Adrenal gland (tissue), 19 donors: ENCODE measurements around the gene TSPAN18. TPM values are rescaled to one million over a fixed set of nuclear protein-coding genes. Genes with fewer than 3 reads are reported as not detected.

ENCODE experiments used
- DNase-seq, 7 donors: peaks; one replicate each; pipeline ENCODE4 v3.0.0-alpha.2; 2019 to 2020
- H3K27ac ChIP-seq, 5 donors: fragments of 200-600 bp; sonication (generic) in 4 of 5; 1 replicate in 3 of 5; 2 replicates in 2 of 5; pipeline versions ENCODE4 v1.5.1 to v1.8.0; 2016 to 2020; ENCODE audit warnings: mild to moderate bottlenecking in 1 of 5
- H3K27me3 ChIP-seq: fragments of 200-600 bp; 2 replicates; pipeline ENCODE4 v1.8.0; 2021
- H3K36me3 ChIP-seq, 2 donors: fragments of 200-600 bp; replicated peaks in 1 of 2; 1 replicate in 1 of 2; 2 replicates in 1 of 2; pipeline versions ENCODE4 v1.5.1 to v1.8.0; 2018 to 2022
- H3K4me1 ChIP-seq, 2 donors: fragments of 200-600 bp; replicated peaks in 1 of 2; 1 replicate in 1 of 2; 2 replicates in 1 of 2; pipeline versions ENCODE4 v1.5.1 to v1.8.0; 2018 to 2021
- H3K4me3 ChIP-seq, 4 donors: fragments of 200-600 bp; sonication (generic) in 3 of 4; one replicate each; pipeline ENCODE4 v1.5.1; 2016 to 2018
- H3K9me3 ChIP-seq, 3 donors: fragments of 200-600 bp; sonication (generic) in 1 of 3; replicated peaks in 1 of 3; 1 replicate in 2 of 3; 2 replicates in 1 of 3; pipeline versions ENCODE4 v1.5.1 to v1.8.0; 2016 to 2021
- POLR2A ChIP-seq, 2 donors: fragments of 450-650 bp; IDR thresholded peaks; one replicate each; pipeline ENCODE4 v1.6.1; 2017; ENCODE audit warnings: antibody characterized with exemption in 2 of 2, mild to moderate bottlenecking in 2 of 2, moderate library complexity in 1 of 2
- WGBS, 4 donors: extraction: QIAGEN DNeasy Blood & Tissue Kit in 2 of 4; methylation state at CpG; one replicate each; pipeline versions ENCODE4 v1.1.5 to v1.1.7; 2013 to 2017; 5-methylcytosine and 5-hydroxymethylcytosine counted together
- intact Hi-C, 2 donors: fragments of 100-400 bp; cut with DNase I; formaldehyde crosslinking; loops; one replicate each; pipeline versions ENCODE4 v1.14.1 to v1.15.0; 2022 to 2023
- long read RNA-seq, 10 donors: library from polyadenylated mRNA in 3 of 10; unstranded in 2 of 10; stranded (forward) in 1 of 10; transcript quantifications; one replicate each; pipeline ENCODE4 v2.0.0 and lab custom pipeline, GENCODE V29; 2021 to 2026
- polyA plus RNA-seq, 3 donors: library from polyadenylated mRNA; stranded (reverse); fragments of 200-250 nt in 2 of 3; fragments of 350-450 nt in 1 of 3; fragmentation: Illumina TruSeq in 1 of 3; extraction: RNeasy Lipid Tissue Mini Kit (QIAGEN cat#74804) in 1 of 3; gene quantifications; one replicate each; pipeline ENCODE4 v1.2.3, GENCODE V29; 2013 to 2014
- total RNA-seq, 9 donors: library from RNA; depleted of rRNA in 4 of 9; stranded (reverse); fragments of >200 nt in 4 of 9; fragments of 120-200 nt in 1 of 9; fragmentation: NEBNext Ultra II Directional in 1 of 9; extraction: Animal tissue kit (Norgen Biotek cat#: 25700) in 1 of 9; gene quantifications; one replicate each; pipeline versions ENCODE4 v1.1.0 to v1.2.4, GENCODE V29; 2013 to 2023
- TF ChIP-seq, protein P1 (sequence below), 6 experiments: fragments of 450-650 bp in 4 of 6; fragments of 200-600 bp in 2 of 6; sonication (generic) in 1 of 6; IDR thresholded peaks; 1 replicate in 5 of 6; 2 replicates in 1 of 6; pipeline versions ENCODE4 v1.5.1 to v1.8.0; 2016 to 2021; ENCODE audit warnings: antibody characterized with exemption in 6 of 6, mild to moderate bottlenecking in 2 of 6, moderate library complexity in 1 of 6
- donor health status: healthy with polysubstance abuse.
- donor health status: Bipolar disorder and iron deficiency.
- donor health status: DM: yes; HTN: yes; CAD: no.
- donor health status: DM: no; HTN: no; CAD: no.
- donor health status: DM: no; HTN: no; CAD: no.
- donor health status: DM: yes; HTN: yes; CAD: no.

Gene TSPAN18, protein sequence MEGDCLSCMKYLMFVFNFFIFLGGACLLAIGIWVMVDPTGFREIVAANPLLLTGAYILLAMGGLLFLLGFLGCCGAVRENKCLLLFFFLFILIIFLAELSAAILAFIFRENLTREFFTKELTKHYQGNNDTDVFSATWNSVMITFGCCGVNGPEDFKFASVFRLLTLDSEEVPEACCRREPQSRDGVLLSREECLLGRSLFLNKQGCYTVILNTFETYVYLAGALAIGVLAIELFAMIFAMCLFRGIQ
- total RNA-seq, result 100 to 1,000 TPM in 4 of 9 donors, 10 to 100 TPM in 5; 37.4 to 168 (median 62.8) TPM
- polyA plus RNA-seq, result 100 to 1,000 TPM in 1 of 3 donors, 10 to 100 TPM in 2; 24.5 to 130 (median 33.3) TPM
- long read RNA-seq, donor 1, full-length matches to known transcripts, result 39 of 122 reads
- long read RNA-seq, donor 1, partial matches to known transcripts, result 73 of 122 reads
- long read RNA-seq, donor 1, other reads (novel, unspliced or antisense), result 10 of 122 reads
- long read RNA-seq, donor 2, transcript TSPAN18-210 (3 exons, 700 nt), result minor isoform, 7 of 26 reads
- long read RNA-seq, donor 2, transcript TSPAN18-207 (10 exons, 3,316 nt), result major isoform, 18 of 26 reads
- long read RNA-seq, donor 2, partial matches to known transcripts, result 0 of 26 reads
- long read RNA-seq, donor 2, other reads (novel, unspliced or antisense), result 0 of 26 reads
- long read RNA-seq, donor 3, full-length matches to known transcripts, result 30 of 77 reads
- long read RNA-seq, donor 3, partial matches to known transcripts, result 47 of 77 reads
- long read RNA-seq, donor 3, other reads (novel, unspliced or antisense), result 0 of 77 reads
- long read RNA-seq, donor 4, partial matches to known transcripts, result 2 of 20 reads
- long read RNA-seq, donor 4, other reads (novel, unspliced or antisense), result 18 of 20 reads
- long read RNA-seq, donor 5, transcript TSPAN18-207 (10 exons, 3,316 nt), result major isoform, 15 of 36 reads
- long read RNA-seq, donor 5, partial matches to known transcripts, result 11 of 36 reads
- long read RNA-seq, donor 5, other reads (novel, unspliced or antisense), result 9 of 36 reads
- long read RNA-seq, donor 6, partial matches to known transcripts, result 5 of 7 reads
- long read RNA-seq, donor 6, other reads (novel, unspliced or antisense), result 2 of 7 reads
- long read RNA-seq, donor 7, full-length matches to known transcripts, result 23 of 33 reads
- long read RNA-seq, donor 7, partial matches to known transcripts, result 10 of 33 reads
- long read RNA-seq, donor 7, other reads (novel, unspliced or antisense), result 0 of 33 reads
- long read RNA-seq, donor 8, transcript TSPAN18-207 (10 exons, 3,316 nt), result major isoform, 58 of 103 reads
- long read RNA-seq, donor 8, transcript TSPAN18-210 (3 exons, 700 nt), result minor isoform, 18 of 103 reads
- long read RNA-seq, donor 8, partial matches to known transcripts, result 14 of 103 reads
- long read RNA-seq, donor 8, other reads (novel, unspliced or antisense), result 8 of 103 reads
- long read RNA-seq, donor 9, full-length matches to known transcripts, result 19 of 50 reads
- long read RNA-seq, donor 9, partial matches to known transcripts, result 31 of 50 reads
- long read RNA-seq, donor 9, other reads (novel, unspliced or antisense), result 0 of 50 reads
- long read RNA-seq, donor 10, transcript TSPAN18-210 (3 exons, 700 nt), result minor isoform, 17 of 87 reads
- long read RNA-seq, donor 10, transcript TSPAN18-207 (10 exons, 3,316 nt), result major isoform, 25 of 87 reads
- long read RNA-seq, donor 10, partial matches to known transcripts, result 40 of 87 reads
- long read RNA-seq, donor 10, other reads (novel, unspliced or antisense), result 0 of 87 reads

DNA sequence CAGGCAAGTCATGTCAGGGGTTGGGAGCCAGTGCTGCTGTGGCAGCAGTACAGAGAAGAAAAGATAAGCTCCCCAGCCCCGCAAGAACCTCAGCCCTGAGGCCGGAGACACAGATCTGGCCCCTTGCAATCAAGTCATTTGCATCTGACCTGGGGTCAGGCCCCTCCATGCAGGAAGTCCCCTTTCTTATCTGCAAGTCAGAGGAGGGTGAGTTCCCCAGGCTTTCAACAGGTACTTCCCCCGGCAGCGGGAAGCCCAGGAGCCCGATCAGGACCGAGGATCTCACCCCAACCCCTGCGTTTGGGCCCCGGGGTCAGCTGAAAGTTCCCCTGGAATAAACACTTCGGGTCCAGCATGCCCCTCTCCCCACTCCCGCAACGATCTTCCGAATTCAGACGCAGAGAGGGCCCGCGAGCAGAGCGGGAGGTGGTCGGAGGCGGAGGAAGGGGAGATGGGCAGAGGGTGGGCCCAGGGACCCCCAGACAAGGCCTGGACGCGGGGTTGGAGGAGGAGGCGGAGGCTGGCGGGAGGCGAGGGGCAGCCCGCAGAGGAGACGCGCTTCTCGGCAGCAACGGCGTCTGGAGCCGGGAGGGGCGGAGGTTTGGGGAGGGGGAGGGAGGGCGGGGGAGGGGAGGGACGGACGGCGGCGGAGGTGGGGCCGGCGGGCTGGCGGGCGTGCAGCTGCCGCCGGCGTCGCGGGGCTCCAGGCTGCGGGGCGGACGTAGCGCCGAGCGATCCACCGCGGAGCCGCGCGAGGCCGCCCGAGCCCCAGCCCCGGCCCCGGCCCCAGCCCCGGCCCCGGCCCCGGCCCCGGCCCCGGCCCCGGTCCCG is at the start of gene TSPAN18:
Gene TSPAN18, plus strand, starts transcription at position 680 of the 831 bp plus-strand sequence. CDS start 179,455 bp downstream, outside the sequence.
- DNase-seq, result peak in 5 of 7 donors; percentile 42 to 53 (median 46)

DNA sequence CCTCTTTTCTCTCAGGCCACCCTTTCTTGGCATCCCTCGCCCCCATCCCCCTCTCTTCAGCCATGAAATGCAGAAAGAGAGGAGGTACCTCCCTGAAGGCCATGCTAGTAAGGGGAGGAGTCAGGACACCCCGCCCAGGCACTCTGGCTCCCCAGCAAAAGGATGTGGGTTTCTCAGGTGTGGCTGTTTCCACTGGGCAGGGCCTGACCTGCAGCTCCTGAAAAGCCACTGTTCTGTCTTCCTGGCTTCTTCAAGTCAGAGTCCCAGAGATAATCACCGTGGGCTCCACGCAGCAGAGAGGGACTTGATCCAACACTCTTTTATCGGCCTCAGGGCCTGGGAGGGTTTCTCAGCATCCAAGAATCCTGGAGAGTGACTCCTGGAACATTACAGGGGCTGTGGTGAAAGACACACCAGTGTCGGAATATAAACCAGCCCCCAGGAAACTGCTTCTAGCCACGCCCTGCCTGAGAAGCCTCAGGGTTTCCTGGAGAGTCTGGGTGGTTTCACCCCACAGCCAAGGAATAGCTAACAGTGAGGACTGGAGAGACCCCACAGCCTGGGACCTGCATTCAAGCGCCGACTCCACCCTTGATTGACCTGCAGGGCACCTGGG is 45.7 kb upstream of the TSPAN18 start:
- WGBS, 4 donors, result 84 to 92% (median 86%) methylated on average over 5 to 9 of the region's 9 CpGs
- no peak overlapping the region for H3K27ac ChIP-seq
- H3K36me3 ChIP-seq, result no peaks in the 10 kb centered on the region
- peaks cover 0 to 7% of the 10 kb centered on the region in 2 donors for H3K4me1 ChIP-seq
- H3K9me3 ChIP-seq, result no peaks in the 10 kb centered on the region
- TF ChIP-seq, protein P1, sequence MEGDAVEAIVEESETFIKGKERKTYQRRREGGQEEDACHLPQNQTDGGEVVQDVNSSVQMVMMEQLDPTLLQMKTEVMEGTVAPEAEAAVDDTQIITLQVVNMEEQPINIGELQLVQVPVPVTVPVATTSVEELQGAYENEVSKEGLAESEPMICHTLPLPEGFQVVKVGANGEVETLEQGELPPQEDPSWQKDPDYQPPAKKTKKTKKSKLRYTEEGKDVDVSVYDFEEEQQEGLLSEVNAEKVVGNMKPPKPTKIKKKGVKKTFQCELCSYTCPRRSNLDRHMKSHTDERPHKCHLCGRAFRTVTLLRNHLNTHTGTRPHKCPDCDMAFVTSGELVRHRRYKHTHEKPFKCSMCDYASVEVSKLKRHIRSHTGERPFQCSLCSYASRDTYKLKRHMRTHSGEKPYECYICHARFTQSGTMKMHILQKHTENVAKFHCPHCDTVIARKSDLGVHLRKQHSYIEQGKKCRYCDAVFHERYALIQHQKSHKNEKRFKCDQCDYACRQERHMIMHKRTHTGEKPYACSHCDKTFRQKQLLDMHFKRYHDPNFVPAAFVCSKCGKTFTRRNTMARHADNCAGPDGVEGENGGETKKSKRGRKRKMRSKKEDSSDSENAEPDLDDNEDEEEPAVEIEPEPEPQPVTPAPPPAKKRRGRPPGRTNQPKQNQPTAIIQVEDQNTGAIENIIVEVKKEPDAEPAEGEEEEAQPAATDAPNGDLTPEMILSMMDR (IDR thresholded peaks at IDR 0.05), result no peak
- TF ChIP-seq POLR2A (IDR thresholded peaks at IDR 0.05), result no peak
- intact Hi-C loops, result no loop called here
- no peak overlapping the region for H3K4me3 ChIP-seq
- no peaks in the 10 kb centered on the region for H3K27me3 ChIP-seq
- DNase-seq, result no peak

More for the DNA sequence above, at the start of gene TSPAN18:
- intact Hi-C loops, result loop anchor here (5.0 to 10.0 kb wide), 6 partner anchors 46 to 186 kb away; partner anchors contain the start of gene CD82 (in 1 of the 2)
- Histone ChIP-seq H3K4me3 (peak within 1 kb of the TSS in 3 of 4 donors; percentile 73 to 88 (median 74)), H3K36me3 (no peaks in the 10 kb centered on the region), H3K27ac (peak within 1 kb of the TSS; percentile 24 to 96 (median 84)), H3K27me3 (no peaks in the 10 kb centered on the region), H3K9me3 (no peaks in the 10 kb centered on the region), H3K4me1 (peaks cover 36 to 38% of the 10 kb centered on the region in 2 donors)
- WGBS, 4 donors, result 0 to 3% (median 1%) methylated on average over 2 to 53 of the region's 67 CpGs
- TF ChIP-seq, protein P1 (IDR thresholded peaks at IDR 0.05), result no peak
- peak in 1 of 2 donors; percentile 16 for TF ChIP-seq POLR2A (IDR thresholded peaks at IDR 0.05)

DNA sequence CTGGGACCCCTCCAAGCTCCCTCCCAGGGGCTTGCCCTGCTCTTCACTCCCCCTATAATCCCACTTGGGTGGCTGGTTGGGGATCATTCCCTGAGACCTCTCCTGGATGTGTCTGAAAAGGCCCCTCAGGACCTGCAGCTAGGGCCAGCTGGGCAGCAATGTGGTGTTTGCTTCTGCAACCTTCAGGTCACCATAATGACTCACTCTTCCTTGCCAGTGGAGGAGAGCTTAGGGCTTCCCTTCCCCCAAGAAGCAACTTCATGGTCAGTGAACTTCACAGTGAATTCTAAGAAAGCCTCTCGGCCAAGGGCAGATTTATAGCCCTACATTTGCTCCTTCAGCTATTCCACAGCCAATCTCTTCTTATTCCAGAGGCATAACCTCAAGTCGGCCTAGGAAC is 45.1 kb upstream of the TSPAN18 start:
- peak in 6 of 7 donors; percentile 45 to 64 (median 52) for DNase-seq
- peaks cover 0 to 7% of the 10 kb centered on the region in 2 donors for H3K4me1 ChIP-seq
- no peak overlapping the region for H3K4me3 ChIP-seq
- no peaks in the 10 kb centered on the region for H3K9me3 ChIP-seq
- intact Hi-C loops, result no loop called here
- no peaks in the 10 kb centered on the region for H3K36me3 ChIP-seq
- H3K27me3 ChIP-seq, result no peaks in the 10 kb centered on the region
- TF ChIP-seq POLR2A (IDR thresholded peaks at IDR 0.05), result no peak
- TF ChIP-seq, protein P1 (IDR thresholded peaks at IDR 0.05), result no peak
- 29 to 52% (median 43%) methylated on average over 2 of the region's 2 CpGs for WGBS, 4 donors
- H3K27ac ChIP-seq, result no peak overlapping the region
